GM19324 (cell line): Measurements from ENCODE around the gene MRC1.

ENCODE experiments used
- ATAC-seq: cut with Tn5 transposase; IDR thresholded peaks from one replicate; pipeline ENCODE4 v1.9.1; 2021; ENCODE audit warnings: mild to moderate bottlenecking, moderate library complexity; ENCODE audit not compliant: unreplicated experiment, low FRiP score

The MRC1 gene

GRCh38 chr10:17808971-17809841, at the start of gene MRC1:
MRC1 (plus strand) TSS chr10:17809348; CDS start chr10:17809466, 118 bp downstream.
- ATAC-seq, result no peak

- ATAC-seq, result no peak
These were observed 45.0 kb upstream of the MRC1 start for GRCh38 chr10:17764142-17764541.

- ATAC-seq, result no peak
These were observed 43.5 kb upstream of the MRC1 start for GRCh38 chr10:17765602-17766001.

GRCh38 chr10:17766731-17767130, 42.4 kb upstream of the MRC1 start:
- no peak for ATAC-seq

GRCh38 chr10:17768496-17768895, 40.7 kb upstream of the MRC1 start:
- no peak for ATAC-seq

GRCh38 chr10:17768957-17769356, 40.2 kb upstream of the MRC1 start:
- ATAC-seq, result no peak

GRCh38 chr10:17771017-17771416, 38.1 kb upstream of the MRC1 start:
- no peak for ATAC-seq

GRCh38 chr10:17779784-17780183, 29.4 kb upstream of the MRC1 start:
- ATAC-seq, result no peak

GRCh38 chr10:17780727-17781126, 28.4 kb upstream of the MRC1 start:
- ATAC-seq, result no peak

- ATAC-seq, result no peak
These were observed 27.3 kb upstream of the MRC1 start for GRCh38 chr10:17781856-17782255.

- no peak for ATAC-seq
These were observed 26.1 kb upstream of the MRC1 start for GRCh38 chr10:17782921-17783665.

- no peak for ATAC-seq
These were observed 25.4 kb upstream of the MRC1 start for GRCh38 chr10:17783751-17784150.

GRCh38 chr10:17784688-17785087, 24.5 kb upstream of the MRC1 start:
- no peak for ATAC-seq

GRCh38 chr10:17785276-17785930, 23.7 kb upstream of the MRC1 start:
- no peak for ATAC-seq

- ATAC-seq, result no peak
These were observed 21.8 kb upstream of the MRC1 start for GRCh38 chr10:17787087-17787961.

GRCh38 chr10:17788646-17789045, 20.5 kb upstream of the MRC1 start:
- no peak for ATAC-seq

- no peak for ATAC-seq
These were observed 19.8 kb upstream of the MRC1 start for GRCh38 chr10:17789396-17789795.

- no peak for ATAC-seq
These were observed 18.5 kb upstream of the MRC1 start for GRCh38 chr10:17790651-17791050.

- no peak for ATAC-seq
These were observed 16.2 kb upstream of the MRC1 start for GRCh38 chr10:17792991-17793390.
